H1 (cell line): ENCODE data around the gene LYZ. TPM values are rescaled to one million over a fixed set of nuclear protein-coding genes. Genes with fewer than 3 reads are reported as not detected.

ENCODE experiments used
- CTCF ChIA-PET: fragments of 300-600 bp; sonication (Branson Sonifier 250); formaldehyde crosslinking; loops from one replicate; lab custom pipeline; 2021; ENCODE audit not compliant: partially characterized antibody; lab: Charles Lee
- POLR2A ChIA-PET: fragments of 300-600 bp; sonication (Branson Sonifier 250); formaldehyde crosslinking; loops from one replicate; lab custom pipeline; 2021; ENCODE audit warnings: inconsistent platforms; ENCODE audit not compliant: partially characterized antibody; lab: Charles Lee
- DNase-seq, 2 experiments: peaks; one replicate each; pipeline versions ENCODE4 v3.0.0 to v3.0.0-alpha.2; 2010 to 2022; ENCODE audit warnings: low spot score in 2 of 2, low read depth in 1 of 2, mixed read lengths in 1 of 2
- FAIRE-seq: peaks from 2 replicates; lab custom pipeline; 2011; peaks lifted over from hg19 to GRCh38; lab: Jason Lieb, UNC
- H2AFZ ChIP-seq: 2 replicates; pipeline ENCODE4 v1.8.1; 2012; ENCODE audit warnings: low read length, inconsistent platforms
- H2AK5ac ChIP-seq: 2 replicates; pipeline ENCODE4 v1.6.1; 2013; ENCODE audit warnings: low read depth, low read length
- H2BK120ac ChIP-seq: replicated peaks from 2 replicates; pipeline ENCODE3; 2013; ENCODE audit warnings: low read depth, low read length, inconsistent platforms
- H2BK12ac ChIP-seq: 2 replicates; pipeline ENCODE4 v1.6.1; 2013; ENCODE audit warnings: low read depth, low read length
- H2BK15ac ChIP-seq: 2 replicates; pipeline ENCODE4 v1.6.1; 2013; ENCODE audit warnings: low read length
- H2BK20ac ChIP-seq: 2 replicates; pipeline ENCODE4 v1.6.1; 2013; ENCODE audit warnings: low read length
- H2BK5ac ChIP-seq: 2 replicates; pipeline ENCODE4 v1.6.1; 2013; ENCODE audit warnings: low read depth, low read length
- H3K14ac ChIP-seq: 2 replicates; pipeline ENCODE4 v1.6.1; 2013; ENCODE audit warnings: inconsistent platforms; ENCODE audit not compliant: insufficient read length
- H3K18ac ChIP-seq: 2 replicates; pipeline ENCODE4 v1.6.1; 2013; ENCODE audit warnings: low read length; ENCODE audit errors: extremely low read depth
- H3K23ac ChIP-seq: 2 replicates; pipeline ENCODE4 v1.6.1; 2013; ENCODE audit warnings: inconsistent platforms; ENCODE audit not compliant: insufficient read length
- H3K23me2 ChIP-seq: 2 replicates; pipeline ENCODE4 v1.6.1; 2013; ENCODE audit warnings: low read depth, low read length
- H3K27ac ChIP-seq: 2 replicates; pipeline ENCODE4 v1.6.1; 2011; ENCODE audit warnings: low read depth, low read length, inconsistent platforms
- H3K27me3 ChIP-seq, 4 experiments: replicated peaks in 1 of 4; 1 replicate in 1 of 4; 2 replicates in 3 of 4; pipeline versions ENCODE4 v1.6.1 to v1.8.1; 2011 to 2013; ENCODE audit warnings: low read length in 3 of 4, mild to moderate bottlenecking in 3 of 4, inconsistent platforms in 2 of 4, mixed read lengths in 2 of 4, moderate library complexity in 1 of 4; ENCODE audit not compliant: control insufficient read depth in 3 of 4, insufficient read depth in 3 of 4; ENCODE audit errors: extremely low read depth in 1 of 4
- H3K36me3 ChIP-seq, 4 experiments: 2 replicates each; pipeline versions ENCODE4 v1.6.1 to v1.8.1; 2011 to 2013; ENCODE audit warnings: mild to moderate bottlenecking in 4 of 4, low read length in 3 of 4, moderate library complexity in 2 of 4, control low read depth in 1 of 4, inconsistent platforms in 1 of 4; ENCODE audit not compliant: insufficient read depth in 4 of 4, control insufficient read depth in 2 of 4
- H3K4ac ChIP-seq: replicated peaks from 2 replicates; pipeline ENCODE3; 2013; ENCODE audit warnings: low read length, low read depth, mixed read lengths, inconsistent platforms; ENCODE audit not compliant: insufficient read length
- H3K4me1 ChIP-seq, 4 experiments: replicated peaks in 1 of 4; 1 replicate in 1 of 4; 2 replicates in 3 of 4; pipeline versions ENCODE4 v1.6.1 to v1.8.1; 2011 to 2013; ENCODE audit warnings: low read length in 3 of 4, inconsistent platforms in 2 of 4, mixed read lengths in 1 of 4; ENCODE audit not compliant: insufficient read depth in 4 of 4, control insufficient read depth in 3 of 4
- H3K4me2 ChIP-seq, 2 experiments: 2 replicates each; pipeline versions ENCODE4 v1.6.1 to v1.8.1; 2011 to 2013; ENCODE audit warnings: low read depth in 2 of 2, low read length in 2 of 2, control low read depth in 1 of 2, inconsistent platforms in 1 of 2, mild to moderate bottlenecking in 1 of 2; ENCODE audit not compliant: insufficient read depth in 1 of 2
- H3K4me3 ChIP-seq, 4 experiments: fragments of 200-600, 300-600 bp in 1 of 4; sonication (generic), shearing (Covaris generic), sonication (Bioruptor Twin) in 1 of 4; 2 replicates each; pipeline versions ENCODE4 v1.5.1 to v1.8.1; 2011 to 2016; ENCODE audit warnings: low read length in 4 of 4, low read depth in 3 of 4, control low read depth in 2 of 4, inconsistent platforms in 2 of 4, mild to moderate bottlenecking in 2 of 4, mixed read lengths in 1 of 4, moderate library complexity in 1 of 4; ENCODE audit not compliant: insufficient read depth in 2 of 4; ENCODE audit errors: extremely low read depth in 1 of 4
- H3K56ac ChIP-seq: replicated peaks from 2 replicates; pipeline ENCODE3; 2013; ENCODE audit warnings: low read depth, mild to moderate bottlenecking, mixed read lengths, low read length, inconsistent platforms; ENCODE audit not compliant: insufficient read length
- H3K79me1 ChIP-seq: 2 replicates; pipeline ENCODE4 v1.6.1; 2013; ENCODE audit warnings: low read depth, low read length, control low read depth
- H3K79me2 ChIP-seq, 2 experiments: 2 replicates each; pipeline versions ENCODE4 v1.6.1 to v1.8.1; 2012 to 2013; ENCODE audit warnings: low read length in 2 of 2, mild to moderate bottlenecking in 2 of 2, inconsistent platforms in 1 of 2; ENCODE audit not compliant: insufficient read depth in 2 of 2, control insufficient read depth in 1 of 2
- H3K9ac ChIP-seq, 4 experiments: replicated peaks in 1 of 4; 1 replicate in 1 of 4; 2 replicates in 3 of 4; pipeline versions ENCODE4 v1.6.1 to v1.8.1; 2011 to 2013; ENCODE audit warnings: low read depth in 3 of 4, low read length in 3 of 4, control low read depth in 2 of 4, mild to moderate bottlenecking in 2 of 4, moderate library complexity in 2 of 4, inconsistent platforms in 1 of 4; ENCODE audit errors: extremely low read depth in 1 of 4
- H3K9me3 ChIP-seq, 2 experiments: 2 replicates each; pipeline versions ENCODE4 v1.6.1 to v1.8.1; 2012 to 2013; ENCODE audit warnings: mild to moderate bottlenecking in 2 of 2, moderate library complexity in 2 of 2, control low read depth in 1 of 2, inconsistent platforms in 1 of 2, low read depth in 1 of 2, low read length in 1 of 2, mixed read lengths in 1 of 2; ENCODE audit not compliant: insufficient read depth in 2 of 2
- H4K20me1 ChIP-seq, 2 experiments: replicated peaks in 1 of 2; 2 replicates each; pipeline versions ENCODE3 to v1.8.1; 2011 to 2013; ENCODE audit warnings: inconsistent platforms in 2 of 2, low read length in 2 of 2, mild to moderate bottlenecking in 1 of 2; ENCODE audit not compliant: insufficient read depth in 2 of 2, control insufficient read depth in 1 of 2
- H4K5ac ChIP-seq: 2 replicates; pipeline ENCODE4 v1.6.1; 2013; ENCODE audit warnings: low read length, low read depth, mixed read lengths, inconsistent platforms; ENCODE audit not compliant: insufficient read length
- H4K8ac ChIP-seq: 2 replicates; pipeline ENCODE4 v1.8.0; 2013; ENCODE audit warnings: mild to moderate bottlenecking, moderate library complexity, low read length, inconsistent platforms; ENCODE audit not compliant: insufficient read depth; ENCODE audit errors: extremely low read depth
- H4K91ac ChIP-seq: replicated peaks from 2 replicates; pipeline ENCODE3; 2013; ENCODE audit warnings: low read length, mixed read lengths, inconsistent platforms; ENCODE audit not compliant: insufficient read length
- BCL11A ChIP-seq, 2 experiments: IDR thresholded peaks; one replicate each; pipeline ENCODE4 v1.6.1; 2011; ENCODE audit warnings: low read depth in 2 of 2, low read length in 2 of 2, mild to moderate bottlenecking in 2 of 2
- SIRT6 ChIP-seq: IDR thresholded peaks from one replicate; pipeline ENCODE4 v1.7.1; 2012; ENCODE audit warnings: low read length, inconsistent platforms
- WGBS, 2 experiments: shearing (Covaris generic) in 1 of 2; methylation state at CpG; one replicate each; pipeline versions ENCODE4 v1.1.6 to v1.1.7; 2013 to 2015; ENCODE audit warnings: low lambda C conversion rate in 2 of 2, mixed read lengths in 2 of 2, inconsistent platforms in 1 of 2, low coverage in 1 of 2, missing lambda C conversion rate in 1 of 2; ENCODE audit not compliant: insufficient replicate concordance in 2 of 2, insufficient coverage in 1 of 2, insufficient read length in 1 of 2; ENCODE audit errors: extremely low coverage in 1 of 2, missing lambda C conversion rate in 1 of 2; 5-methylcytosine and 5-hydroxymethylcytosine counted together
- polyA plus RNA-seq, 7 experiments: library from polyadenylated mRNA; depleted of rRNA in 3 of 7; stranded (reverse) in 5 of 7; unstranded in 2 of 7; fragments of >200 nt in 5 of 7; fragments of 200-250 nt in 2 of 7; gene quantifications; 1 replicate in 5 of 7; 2 replicates in 1 of 7; 4 replicates in 1 of 7; pipeline versions ENCODE4 v1.2.1 to v1.2.3, GENCODE V29; 2011 to 2013; ENCODE audit warnings: missing spikeins in 2 of 7, mixed read lengths in 2 of 7
- total RNA-seq: library from RNA; stranded (reverse); fragmentation: NEBNext Ultra II Directional; extraction: Animal tissue kit (Norgen Biotek cat#: 25700); gene quantifications from 2 replicates; pipeline ENCODE4 v1.2.1, GENCODE V29; 2021

Gene LYZ
- total and polyA plus RNA-seq, 2 of the 8 experiments (the other 6 are each of a cell fraction or from before 2014, with no cell fraction given), result not detected

- DNase-seq (no peak), FAIRE-seq (no peak)
- Histone ChIP-seq H3K56ac (no peak overlapping the region), H3K27ac (no peak overlapping the region), H2AK5ac (no peak overlapping the region), H4K5ac (no peak overlapping the region), H3K9me3 (no peaks in the 10 kb centered on the region), H4K8ac (no peak overlapping the region), H4K91ac (peak overlapping the region; percentile 30), H3K4me1 (peaks cover 0 to 27% (median 8%) of the 10 kb centered on the region in 4 experiments; a peak in 3 of 7 replicates), H3K27me3 (no peaks in the 10 kb centered on the region), H3K9ac (no peak overlapping the region), H3K79me2 (no peaks in the 10 kb centered on the region), H2BK12ac (no peak overlapping the region), H2BK15ac (no peak overlapping the region), H2BK5ac (no peak overlapping the region), H3K4me2 (no peak overlapping the region), H2BK20ac (no peak overlapping the region), H3K18ac (no peak overlapping the region), H3K14ac (no peak overlapping the region), H3K36me3 (no peaks in the 10 kb centered on the region), H3K4me3 (no peak overlapping the region), H3K79me1 (no peaks in the 10 kb centered on the region), H3K4ac (no peak overlapping the region), H2BK120ac (no peak overlapping the region), H3K23ac (no peak overlapping the region), H4K20me1 (no peaks in the 10 kb centered on the region), H3K23me2 (no peaks in the 10 kb centered on the region), H2AFZ (no peak overlapping the region)
- CTCF ChIA-PET, result interaction anchor here (0.6 to 2.3 kb wide), 6 partner anchors 9 to 467 kb away, joined by 3 to 7 read pairs (median 4); partner anchors contain the start of gene LYZ
- POLR2A ChIA-PET, result no interaction called here
- WGBS, 2 experiments, result 89% methylated on average over 6 of the region's 6 CpGs; no CpG with 5 or more reads in 1 of the 2 experiments
- TF ChIP-seq BCL11A (IDR thresholded peaks at IDR 0.05; ENCODE audit: low read depth in 2 of 2, low read length in 2 of 2) (no peak), SIRT6 (no peak)
Measured at GRCh38 chr12:69332815-69333358, 15.3 kb upstream of the LYZ start.
